NOMO-1 (cell line): Measurements from ENCODE around the gene SORCS2.

Experiments used
- DNase-seq, 2 experiments: peaks; one replicate each; lab custom pipeline; 2025; ENCODE audit not compliant: unreplicated experiment in 2 of 2; lab: John Stamatoyannopoulos, UW

Gene SORCS2

GRCh38 chr4:7704091-7704490, 511.8 kb downstream of the SORCS2 start:
- DNase-seq = no peak

GRCh38 chr4:7704625-7705024, 512.3 kb downstream of the SORCS2 start:
- DNase-seq = no peak

- no peak for DNase-seq
These were observed 512.7 kb downstream of the SORCS2 start for GRCh38 chr4:7705062-7705461.

GRCh38 chr4:7705593-7705992, 513.3 kb downstream of the SORCS2 start:
- no peak for DNase-seq

DNA sequence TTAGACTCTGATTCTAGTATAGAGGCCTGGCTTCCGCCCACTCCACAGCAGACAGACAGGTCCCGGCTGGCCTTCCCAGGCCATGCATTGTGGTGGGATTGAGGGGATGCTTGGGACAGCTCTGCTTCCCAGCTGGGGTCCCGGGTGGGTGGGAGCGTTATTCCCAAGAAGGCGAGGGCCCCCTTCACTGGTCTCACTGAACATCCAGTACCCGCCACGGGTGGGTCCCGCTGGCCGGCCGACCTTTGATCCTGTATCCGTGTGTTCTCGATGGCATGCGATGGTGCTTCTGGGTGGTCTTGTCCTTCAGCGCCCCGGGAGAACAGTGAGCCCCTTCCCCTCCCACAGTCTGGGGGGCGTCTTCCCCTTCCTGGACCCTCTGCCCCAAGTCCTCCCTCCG, 515.9 kb downstream of the SORCS2 start:
- no peak for DNase-seq

GRCh38 chr4:7708981-7709380, 516.6 kb downstream of the SORCS2 start:
- no peak for DNase-seq

DNA sequence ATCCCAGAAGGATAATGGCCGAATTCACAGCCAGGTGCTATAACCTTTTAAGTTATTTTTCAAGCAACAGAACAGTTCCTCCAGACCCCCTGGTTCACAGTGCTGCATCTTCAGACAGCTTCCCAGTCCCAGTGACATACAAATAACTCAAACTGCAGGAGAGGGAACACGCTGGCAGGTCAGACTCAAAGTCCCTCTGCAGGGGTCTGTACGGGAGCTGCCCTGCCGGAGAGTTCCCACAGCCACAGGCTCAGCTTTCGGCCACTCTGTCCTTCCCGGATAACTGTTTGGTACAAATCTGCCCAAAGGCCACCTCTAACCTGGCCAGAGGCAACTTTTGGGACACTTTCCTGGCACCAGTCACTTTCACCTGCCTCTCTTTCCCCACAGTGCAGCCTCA, 517.1 kb downstream of the SORCS2 start:
- DNase-seq = no peak

GRCh38 chr4:7710126-7710525, 517.8 kb downstream of the SORCS2 start:
- no peak for DNase-seq

DNA sequence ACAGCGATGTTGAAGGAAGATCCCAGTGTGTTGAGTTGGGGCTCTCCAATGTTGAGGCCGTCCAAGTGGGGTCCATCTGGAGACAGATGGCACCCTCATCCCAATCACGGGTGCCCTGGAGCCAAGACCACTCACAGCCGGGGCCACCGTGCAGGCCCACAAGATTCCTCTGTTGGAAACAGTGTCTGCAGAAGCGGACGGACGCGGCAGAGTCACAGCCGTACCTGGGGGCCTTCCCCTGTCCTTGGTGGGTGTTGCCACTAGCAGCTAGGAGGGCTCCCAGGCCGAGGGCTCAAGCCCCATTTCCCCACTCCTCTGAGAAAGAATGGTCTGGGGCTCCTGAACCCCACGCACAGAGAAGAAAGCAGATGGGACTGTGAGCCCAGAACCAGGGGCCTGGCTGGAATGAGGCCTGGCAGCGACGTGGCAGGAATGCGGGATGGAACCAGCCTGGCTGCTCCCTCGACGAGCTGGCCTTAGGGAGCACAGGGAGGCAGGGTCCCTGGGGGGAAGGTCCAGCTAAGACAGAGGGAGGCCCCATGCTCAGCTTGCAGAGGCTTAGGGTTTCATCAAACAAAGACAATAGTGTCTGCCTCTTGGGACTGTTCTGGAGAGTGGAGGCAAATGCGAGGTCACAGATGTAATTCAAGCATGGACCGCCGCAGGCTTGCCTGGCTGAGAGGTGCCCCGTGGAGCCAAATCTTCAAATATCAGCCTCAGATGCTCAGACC, 518.4 kb downstream of the SORCS2 start:
- no peak for DNase-seq

DNA sequence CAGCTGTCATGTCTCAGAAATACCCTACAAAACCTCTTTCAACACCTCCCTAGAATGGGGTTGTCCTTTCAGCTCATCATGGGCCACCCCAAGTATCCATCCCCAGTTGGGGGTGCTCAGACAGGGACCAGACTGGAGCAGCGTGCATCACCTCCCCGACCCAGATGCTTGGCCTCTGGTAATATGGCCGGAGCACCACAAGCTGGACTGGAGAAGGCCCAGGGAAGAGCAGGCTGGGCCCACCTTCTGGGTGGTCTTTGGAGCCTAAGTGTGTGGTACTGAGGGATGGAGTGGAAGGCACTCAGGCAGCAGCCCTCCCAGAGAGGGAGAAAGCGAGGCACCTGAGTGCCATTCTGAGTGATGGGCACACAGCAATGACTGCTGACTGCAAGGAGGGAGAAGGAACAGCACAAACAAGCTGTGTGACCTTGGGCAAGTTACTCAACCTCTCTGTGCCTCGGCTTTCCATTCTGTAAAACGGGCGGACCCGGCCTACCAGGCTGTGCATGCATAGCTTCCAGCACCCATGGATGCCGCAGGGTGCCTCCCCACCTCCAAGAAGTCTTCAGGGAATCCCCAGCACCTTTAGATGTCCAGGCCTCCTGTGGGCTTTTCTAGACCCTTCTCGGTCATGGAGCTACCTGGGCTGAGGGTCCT, 519.1 kb downstream of the SORCS2 start:
- no peak for DNase-seq

DNA sequence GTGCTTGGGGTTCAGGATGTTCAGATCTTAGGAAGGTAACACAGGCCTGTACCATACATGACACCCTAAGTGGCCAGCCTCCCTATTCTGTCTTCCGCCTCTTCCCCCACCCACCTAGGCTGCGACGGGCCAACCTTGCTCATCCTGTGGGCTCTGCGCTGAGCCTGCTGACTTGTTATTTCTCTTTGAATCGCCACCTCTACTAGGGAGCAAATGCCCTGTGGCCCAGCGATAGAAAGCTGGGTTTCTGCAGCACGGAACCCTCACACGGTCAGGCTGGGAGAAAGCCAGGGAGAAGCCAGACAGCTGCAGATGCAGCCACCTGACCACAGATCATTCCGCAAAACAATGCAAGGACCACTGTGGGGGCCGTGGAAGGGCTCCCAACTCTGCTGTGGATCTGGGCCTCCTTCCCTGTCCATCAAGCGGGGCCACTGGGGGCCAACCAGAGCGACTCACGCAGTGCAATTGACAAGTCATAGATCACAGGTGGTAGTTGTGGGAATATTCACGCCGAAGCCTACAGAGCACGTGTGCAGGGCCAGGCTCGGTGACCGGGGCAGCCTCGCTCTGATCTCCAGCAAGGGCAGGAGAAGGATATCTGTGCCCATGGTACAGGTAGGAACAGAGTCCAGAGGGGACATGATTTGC, 519.8 kb downstream of the SORCS2 start:
- DNase-seq = no peak

DNA sequence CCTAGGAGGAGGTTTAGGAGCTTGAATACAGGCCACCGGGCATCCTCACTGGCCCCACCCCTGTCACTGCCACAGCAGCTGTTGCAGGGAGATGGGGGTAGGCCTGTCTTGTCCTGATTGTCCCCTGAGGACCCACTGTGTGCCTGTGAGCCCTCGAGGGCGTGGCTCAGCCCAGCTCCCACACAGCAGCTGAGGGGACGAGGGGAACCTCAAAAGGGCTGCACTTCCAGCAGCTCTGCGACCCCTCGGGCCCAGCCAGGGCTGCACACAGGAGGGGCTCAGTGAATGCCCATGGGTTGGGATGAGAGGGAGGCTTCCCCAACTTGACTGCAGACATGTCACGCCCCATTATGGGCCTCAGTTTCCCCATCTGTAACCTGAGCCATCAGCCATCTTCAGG, 521.4 kb downstream of the SORCS2 start:
- DNase-seq = no peak

DNA sequence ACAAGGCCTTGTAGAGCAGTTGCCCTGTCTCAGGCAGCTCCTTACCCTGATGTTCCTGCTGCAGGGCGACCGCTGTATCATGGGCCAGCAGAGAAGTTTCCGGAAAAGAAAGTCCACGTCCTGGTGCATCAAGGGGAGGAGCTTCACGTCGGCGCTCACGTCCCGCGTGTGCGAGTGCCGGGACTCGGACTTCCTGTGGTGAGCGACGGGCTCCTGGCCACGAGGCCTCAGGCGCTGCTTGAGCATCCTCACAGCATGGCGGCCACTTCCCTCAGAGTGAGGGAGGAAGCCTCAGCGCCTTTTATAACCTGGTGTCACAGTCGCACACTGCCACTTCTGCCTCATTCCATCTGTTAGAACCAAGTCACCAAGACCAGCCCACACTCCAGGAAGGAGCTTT, 521.8 kb downstream of the SORCS2 start:
- no peak for DNase-seq

GRCh38 chr4:7714738-7715137, 522.4 kb downstream of the SORCS2 start:
- DNase-seq = no peak

- DNase-seq = no peak
These were observed 523.1 kb downstream of the SORCS2 start for GRCh38 chr4:7715271-7716009.

DNA sequence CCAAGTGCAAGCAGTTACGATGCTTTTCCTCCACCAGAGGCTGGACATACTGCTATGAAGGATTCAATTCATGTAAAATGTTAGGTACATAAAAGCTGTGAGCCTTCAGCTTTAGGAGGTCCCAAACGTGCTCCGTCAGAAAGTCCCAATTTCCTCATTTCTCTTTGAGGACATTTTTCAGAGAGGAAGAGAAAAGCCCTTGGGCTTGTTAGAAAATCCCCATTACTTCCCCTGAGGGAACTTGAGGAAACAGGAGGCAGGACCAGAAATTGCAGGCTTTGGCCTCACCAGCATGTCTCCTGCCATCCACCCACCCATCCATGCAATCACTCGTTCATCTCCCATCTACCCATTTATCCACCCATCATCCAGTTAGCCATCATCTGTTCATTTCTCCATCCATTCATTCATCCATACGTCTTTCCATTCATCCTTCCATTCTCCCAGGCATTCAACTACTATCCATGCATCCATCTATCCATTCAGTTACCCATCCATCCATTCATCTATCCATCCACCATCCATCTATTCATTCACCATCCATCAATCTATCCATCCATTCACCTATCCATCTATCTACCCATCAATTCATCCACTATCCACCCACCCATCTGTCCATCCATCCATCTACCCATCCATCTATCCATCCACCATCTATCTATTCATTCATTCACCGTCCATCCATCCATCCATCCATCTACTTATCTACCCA, 523.8 kb downstream of the SORCS2 start:
- DNase-seq = no peak

GRCh38 chr4:7717161-7717560, 524.8 kb downstream of the SORCS2 start:
- no peak for DNase-seq

- no peak for DNase-seq
These were observed 525.7 kb downstream of the SORCS2 start for GRCh38 chr4:7717946-7718490.

DNA sequence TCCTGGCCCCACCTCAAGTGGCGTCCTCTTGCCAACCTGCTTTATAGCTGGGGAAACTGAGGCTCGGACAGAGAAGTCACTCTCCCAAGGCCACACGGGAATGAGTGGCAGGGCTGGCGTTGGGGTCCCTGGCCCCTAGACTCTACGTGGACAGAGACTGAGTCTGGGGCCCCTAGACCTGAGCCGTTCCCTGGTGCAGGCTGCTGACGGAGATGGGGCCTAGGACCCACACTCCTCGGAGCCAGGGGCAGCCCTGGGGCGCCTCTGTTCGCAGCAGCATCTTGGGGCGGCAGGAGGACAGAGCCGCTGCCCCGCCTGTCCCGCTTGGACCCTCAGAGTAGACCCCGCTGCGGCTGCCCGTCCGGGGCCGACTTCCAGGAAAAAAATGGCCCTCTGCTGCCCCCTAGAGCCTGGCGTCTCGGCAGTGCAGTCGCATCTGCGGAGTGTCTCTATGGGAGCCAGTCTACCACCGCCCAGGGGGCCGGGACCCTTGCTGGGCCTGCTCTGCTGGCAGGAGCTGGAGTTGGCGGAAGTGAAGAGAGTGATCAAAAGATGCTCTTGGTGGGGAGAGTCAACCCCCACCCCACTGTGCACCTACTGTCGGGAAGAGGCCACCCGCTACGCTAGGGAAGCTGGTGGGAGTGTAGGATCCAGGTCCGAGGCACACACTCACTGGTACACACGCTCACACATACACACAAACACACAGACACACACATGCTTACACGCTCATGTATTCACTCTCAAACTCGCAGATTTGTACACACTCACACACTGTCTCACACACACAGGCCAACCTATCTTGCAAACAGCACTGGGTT, 527.2 kb downstream of the SORCS2 start:
- peak; percentile 14 to 57 for DNase-seq
